Measurements from ENCODE around the gene TEX13D. TPM values are rescaled to one million over a fixed set of nuclear protein-coding genes. Genes with fewer than 3 reads are reported as not detected.
A peak's percentile ranks its signal among the peaks of the same experiment; 100 is the strongest.

TEX13D gene
- total and polyA plus RNA-seq, 12 donors: not detected

DNA sequence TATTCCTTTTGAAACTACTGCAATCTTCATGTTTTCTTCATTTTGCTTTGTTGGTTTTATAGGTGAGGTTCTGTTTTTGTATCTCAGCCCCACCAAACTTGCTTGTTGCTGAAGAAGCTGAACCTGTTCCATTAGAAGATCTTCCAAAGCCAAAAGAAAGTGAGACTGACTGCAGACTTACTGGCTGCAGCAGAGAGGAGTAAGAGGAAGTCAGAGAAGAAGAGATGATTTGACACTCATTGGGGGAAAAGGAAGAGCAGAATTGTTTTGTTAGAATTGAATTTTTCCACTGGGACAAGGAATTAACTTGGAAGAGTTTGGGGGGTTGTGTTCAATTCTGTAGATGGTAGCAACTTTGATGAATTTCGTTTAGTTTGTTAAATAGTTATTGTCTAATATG lies 3.1 kb downstream of the TEX13D start:
- no peak overlapping the region for H3K27ac ChIP-seq
- ATAC-seq: no peak
- no peak for DNase-seq
- no peaks in the 10 kb centered on the region for H3K9me3 ChIP-seq
- no peak overlapping the region for H3K4me3 ChIP-seq
- intact Hi-C loops (cut with DNase I): no loop called here
- 73 to 85% methylated on average over 1 of the region's 1 CpG for WGBS, 2 donors
- no peaks in the 10 kb centered on the region for H3K36me3 ChIP-seq
- TF ChIP-seq, protein P1, sequence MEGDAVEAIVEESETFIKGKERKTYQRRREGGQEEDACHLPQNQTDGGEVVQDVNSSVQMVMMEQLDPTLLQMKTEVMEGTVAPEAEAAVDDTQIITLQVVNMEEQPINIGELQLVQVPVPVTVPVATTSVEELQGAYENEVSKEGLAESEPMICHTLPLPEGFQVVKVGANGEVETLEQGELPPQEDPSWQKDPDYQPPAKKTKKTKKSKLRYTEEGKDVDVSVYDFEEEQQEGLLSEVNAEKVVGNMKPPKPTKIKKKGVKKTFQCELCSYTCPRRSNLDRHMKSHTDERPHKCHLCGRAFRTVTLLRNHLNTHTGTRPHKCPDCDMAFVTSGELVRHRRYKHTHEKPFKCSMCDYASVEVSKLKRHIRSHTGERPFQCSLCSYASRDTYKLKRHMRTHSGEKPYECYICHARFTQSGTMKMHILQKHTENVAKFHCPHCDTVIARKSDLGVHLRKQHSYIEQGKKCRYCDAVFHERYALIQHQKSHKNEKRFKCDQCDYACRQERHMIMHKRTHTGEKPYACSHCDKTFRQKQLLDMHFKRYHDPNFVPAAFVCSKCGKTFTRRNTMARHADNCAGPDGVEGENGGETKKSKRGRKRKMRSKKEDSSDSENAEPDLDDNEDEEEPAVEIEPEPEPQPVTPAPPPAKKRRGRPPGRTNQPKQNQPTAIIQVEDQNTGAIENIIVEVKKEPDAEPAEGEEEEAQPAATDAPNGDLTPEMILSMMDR (IDR thresholded peaks at IDR 0.05): no peak
- no peaks in the 10 kb centered on the region for H3K4me1 ChIP-seq
- H3K27me3 ChIP-seq: no peaks in the 10 kb centered on the region

DNA sequence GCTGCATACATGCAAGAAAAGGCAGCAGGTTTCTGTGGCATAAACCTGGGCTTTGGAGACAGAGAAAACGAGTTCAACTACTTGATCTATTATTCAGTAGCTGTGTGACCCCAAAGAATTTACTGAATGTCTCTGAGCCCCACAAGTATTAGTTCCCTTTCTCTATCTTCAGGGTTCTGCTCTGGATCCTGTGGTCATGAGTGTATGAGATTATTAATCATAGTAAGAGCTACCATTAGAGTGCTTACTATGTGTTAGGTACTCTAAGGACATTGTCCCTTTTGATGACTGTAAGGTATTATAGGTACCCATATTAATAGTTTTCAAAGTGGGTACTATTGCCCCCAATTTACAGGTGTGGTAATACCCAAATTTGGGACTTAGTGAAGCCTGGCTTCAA lies 5.5 kb downstream of the TEX13D start:
- Histone ChIP-seq H3K4me1 (no peaks in the 10 kb centered on the region), H3K36me3 (no peaks in the 10 kb centered on the region), H3K4me3 (no peak overlapping the region), H3K27me3 (no peaks in the 10 kb centered on the region), H3K9me3 (no peaks in the 10 kb centered on the region), H3K27ac (no peak overlapping the region)
- no peak for ATAC-seq
- intact Hi-C loops (cut with DNase I): no loop called here
- TF ChIP-seq, protein P1 (IDR thresholded peaks at IDR 0.05): no peak
- 33 to 60% methylated on average over 1 of the region's 1 CpG for WGBS, 2 donors
- DNase-seq: no peak

DNA sequence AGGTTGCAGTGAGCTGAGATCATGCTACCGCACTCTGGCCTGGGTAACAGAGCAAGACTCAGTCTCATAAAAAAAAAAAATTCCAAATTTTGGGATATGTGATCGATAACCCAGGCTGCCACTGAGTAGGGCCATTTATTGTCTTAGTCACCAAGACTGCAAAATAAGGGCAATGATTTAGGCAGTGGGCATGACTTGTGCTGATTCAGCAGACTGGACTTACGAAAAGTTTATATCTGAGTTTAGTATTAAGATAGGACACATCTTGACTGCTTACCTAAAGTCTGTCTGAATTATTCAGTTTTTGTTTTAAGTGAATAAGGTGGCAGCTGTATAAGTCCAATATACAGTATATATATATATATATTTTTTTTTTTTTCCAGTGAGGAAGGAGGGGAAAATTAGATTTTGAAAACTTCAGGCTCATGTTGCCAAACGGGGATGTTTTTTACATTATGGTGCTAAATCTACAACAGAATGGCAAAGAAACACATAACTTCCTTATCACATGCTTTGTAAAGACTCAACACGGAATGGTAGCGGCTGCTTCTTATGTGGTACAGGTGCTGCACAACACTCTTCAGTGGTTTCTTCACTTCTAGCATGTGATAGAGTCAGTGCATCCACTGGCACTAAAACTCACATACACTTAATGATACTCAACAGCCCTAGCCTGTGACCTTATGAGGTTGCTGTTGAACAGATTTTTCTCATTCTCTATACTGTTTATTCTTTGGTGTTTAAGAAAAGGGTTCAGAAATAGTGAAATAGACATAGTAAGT lies 6.5 kb downstream of the TEX13D start:
- Histone ChIP-seq H3K36me3 (no peaks in the 10 kb centered on the region), H3K4me3 (no peak overlapping the region), H3K27ac (no peak overlapping the region), H3K27me3 (no peaks in the 10 kb centered on the region), H3K4me1 (no peaks in the 10 kb centered on the region), H3K9me3 (no peaks in the 10 kb centered on the region)
- intact Hi-C loops (cut with DNase I): no loop called here
- no peak for DNase-seq
- 90 to 91% methylated on average over 6 of the region's 6 CpGs for WGBS, 2 donors
- TF ChIP-seq, protein P1 (IDR thresholded peaks at IDR 0.05): no peak
- no peak for ATAC-seq

DNA sequence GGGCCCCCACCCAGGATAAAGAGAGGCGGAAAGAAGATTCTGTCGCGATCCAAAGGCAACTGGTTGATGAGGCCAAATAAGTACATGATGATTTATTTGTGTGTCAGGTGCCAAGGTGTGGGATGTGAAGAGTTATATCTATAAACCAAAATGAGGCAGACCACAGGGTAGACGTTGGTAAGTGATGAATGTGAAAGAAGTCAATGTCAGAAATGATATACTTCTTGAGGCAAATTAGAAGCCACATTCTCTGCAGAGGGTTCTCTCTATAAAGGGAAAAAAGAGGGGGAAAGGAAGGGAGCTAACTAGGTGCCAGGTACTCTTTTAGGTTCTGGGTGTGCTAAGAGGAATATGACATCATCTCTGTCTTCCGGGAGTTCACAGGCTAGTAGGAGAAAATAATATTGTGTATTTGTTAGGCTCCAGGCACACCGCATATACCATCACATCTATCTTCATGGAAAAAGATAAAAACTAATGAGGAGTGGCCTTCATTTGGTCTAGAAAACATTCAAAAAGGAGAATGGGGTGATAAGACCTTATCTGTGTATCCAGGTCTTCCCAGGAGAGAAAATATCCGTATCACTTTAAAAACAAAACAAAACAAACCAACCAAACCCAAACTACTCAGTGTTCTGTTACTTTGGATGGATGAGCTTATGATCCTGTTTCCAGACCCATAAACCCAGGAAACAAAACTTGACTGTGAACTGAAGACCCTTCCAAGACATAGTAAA lies 9.1 kb downstream of the TEX13D start:
- intact Hi-C loops (cut with DNase I): no loop called here
- H3K27ac ChIP-seq: peak overlapping the region in 1 of 10 donors; percentile 60
- 67 to 72% methylated on average over 7 of the region's 7 CpGs for WGBS, 2 donors

More for the DNA sequence above, 9.1 kb downstream of the TEX13D start:
- no peaks in the 10 kb centered on the region for H3K9me3 ChIP-seq
- H3K36me3 ChIP-seq: no peaks in the 10 kb centered on the region
- ATAC-seq (no peak), DNase-seq (no peak)
- H3K4me3 ChIP-seq: no peak overlapping the region
- H3K27me3 ChIP-seq: no peaks in the 10 kb centered on the region
- TF ChIP-seq, protein P1 (IDR thresholded peaks at IDR 0.05): no peak
- H3K4me1 ChIP-seq: no peaks in the 10 kb centered on the region
